Endothelial cell of umbilical vein (primary cell): ENCODE data around the gene CCDC57.

Experiments
- EZH2 ChIP-seq: IDR thresholded peaks from 2 replicates; pipeline ENCODE4 v1.6.1; 2012; ENCODE audit warnings: borderline replicate concordance, low read depth, mild to moderate bottlenecking, moderate library complexity, low read length, inconsistent platforms; ENCODE audit not compliant: severe bottlenecking
- FOS ChIP-seq: IDR thresholded peaks from 2 replicates; pipeline ENCODE4 v1.6.1; 2011; ENCODE audit warnings: mild to moderate bottlenecking, low read length, moderate library complexity, borderline replicate concordance; ENCODE audit not compliant: insufficient read depth
- GATA2 ChIP-seq: IDR thresholded peaks from 2 replicates; pipeline ENCODE4 v1.7.0; 2011; ENCODE audit warnings: low read depth, mild to moderate bottlenecking, moderate library complexity, mixed read lengths, low read length; ENCODE audit not compliant: insufficient read length, insufficient read depth
- JUN ChIP-seq: IDR thresholded peaks from 2 replicates; pipeline ENCODE4 v1.6.1; 2011; ENCODE audit warnings: borderline replicate concordance, low read depth; ENCODE audit not compliant: insufficient read length, insufficient read depth
- MAX ChIP-seq: IDR thresholded peaks from 2 replicates; pipeline ENCODE4 v1.6.1; 2011; ENCODE audit not compliant: insufficient read depth, insufficient read length
- MYC ChIP-seq: IDR thresholded peaks from one replicate; pipeline ENCODE4 v1.6.1; 2011; ENCODE audit warnings: mild to moderate bottlenecking, low read depth, low read length
- POLR2A ChIP-seq: IDR thresholded peaks from 2 replicates; pipeline ENCODE4 v1.6.1; 2012; ENCODE audit warnings: low read depth, mild to moderate bottlenecking, control low read depth, low read length
- POLR2AphosphoS5 ChIP-seq: IDR thresholded peaks from 2 replicates; pipeline ENCODE4 v1.6.1; 2012; ENCODE audit warnings: low read depth, mild to moderate bottlenecking, control low read depth, low read length, moderate library complexity; ENCODE audit not compliant: insufficient read depth
- TF ChIP-seq, protein P1 (sequence below), 2 donors: IDR thresholded peaks; 1 replicate in 1 of 2; 2 replicates in 1 of 2; pipeline ENCODE4 v1.5.1; 2011; ENCODE audit warnings: low read length in 2 of 2, mild to moderate bottlenecking in 2 of 2, moderate library complexity in 2 of 2, control low read depth in 1 of 2, inconsistent platforms in 1 of 2, low read depth in 1 of 2; ENCODE audit not compliant: insufficient read depth in 1 of 2; ENCODE audit errors: extremely low read depth in 1 of 2

- TF ChIP-seq, protein P1, sequence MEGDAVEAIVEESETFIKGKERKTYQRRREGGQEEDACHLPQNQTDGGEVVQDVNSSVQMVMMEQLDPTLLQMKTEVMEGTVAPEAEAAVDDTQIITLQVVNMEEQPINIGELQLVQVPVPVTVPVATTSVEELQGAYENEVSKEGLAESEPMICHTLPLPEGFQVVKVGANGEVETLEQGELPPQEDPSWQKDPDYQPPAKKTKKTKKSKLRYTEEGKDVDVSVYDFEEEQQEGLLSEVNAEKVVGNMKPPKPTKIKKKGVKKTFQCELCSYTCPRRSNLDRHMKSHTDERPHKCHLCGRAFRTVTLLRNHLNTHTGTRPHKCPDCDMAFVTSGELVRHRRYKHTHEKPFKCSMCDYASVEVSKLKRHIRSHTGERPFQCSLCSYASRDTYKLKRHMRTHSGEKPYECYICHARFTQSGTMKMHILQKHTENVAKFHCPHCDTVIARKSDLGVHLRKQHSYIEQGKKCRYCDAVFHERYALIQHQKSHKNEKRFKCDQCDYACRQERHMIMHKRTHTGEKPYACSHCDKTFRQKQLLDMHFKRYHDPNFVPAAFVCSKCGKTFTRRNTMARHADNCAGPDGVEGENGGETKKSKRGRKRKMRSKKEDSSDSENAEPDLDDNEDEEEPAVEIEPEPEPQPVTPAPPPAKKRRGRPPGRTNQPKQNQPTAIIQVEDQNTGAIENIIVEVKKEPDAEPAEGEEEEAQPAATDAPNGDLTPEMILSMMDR (IDR thresholded peaks at IDR 0.05; ENCODE audit: extremely low read depth in 1 of 2, insufficient read depth in 1 of 2, low read depth in 1 of 2, low read length in 2 of 2), result no peak
- TF ChIP-seq POLR2A, result no peak
- no peak for TF ChIP-seq MAX
- TF ChIP-seq POLR2AphosphoS5, result no peak
- TF ChIP-seq MYC, result no peak
- no peak for TF ChIP-seq GATA2
- no peak for TF ChIP-seq JUN
- no peak for TF ChIP-seq EZH2
- TF ChIP-seq FOS, result no peak
These were observed 133.5 kb downstream of the CCDC57 start for GRCh38 chr17:82079001-82079677.
